Fibroblast of the aortic adventitia (primary cell): ENCODE measurements around the gene PLXNB2. TPM values are rescaled to one million over a fixed set of nuclear protein-coding genes. Genes with fewer than 3 reads are reported as not detected.
A peak's percentile ranks its signal among the peaks of the same experiment; 100 is the strongest.

ENCODE experiments used
- DNase-seq: peaks from one replicate; pipeline ENCODE4 v3.0.0-alpha.2; 2010; ENCODE audit warnings: low read depth
- H3K4me3 ChIP-seq: 2 replicates; pipeline ENCODE4 v1.5.1; 2011; ENCODE audit warnings: low read depth, mild to moderate bottlenecking, control low read depth, low read length, moderate library complexity
- CTCF ChIP-seq: IDR thresholded peaks from 2 replicates; pipeline ENCODE4 v1.5.1; 2011; ENCODE audit warnings: mild to moderate bottlenecking, low read length, control low read depth, inconsistent platforms; ENCODE audit not compliant: insufficient read depth
- total RNA-seq: library from RNA; depleted of rRNA; stranded (reverse); fragments of >200 nt; gene quantifications from 2 replicates; pipeline ENCODE4 v1.2.3, GENCODE V29; 2012; ENCODE audit warnings: low replicate concordance

PLXNB2 gene
- total RNA-seq, 1 donor, result 130 TPM

GRCh38 chr22:50255099-50255498 is 52.3 kb downstream of the PLXNB2 start:
- DNase-seq, result no peak
- no peak overlapping the region for H3K4me3 ChIP-seq
- no peak for TF ChIP-seq CTCF

GRCh38 chr22:50253941-50254340 is 53.5 kb downstream of the PLXNB2 start:
- TF ChIP-seq CTCF, result no peak
- H3K4me3 ChIP-seq, result no peak overlapping the region
- DNase-seq, result no peak

GRCh38 chr22:50253046-50253915 is 54.2 kb downstream of the PLXNB2 start:
- DNase-seq, result no peak
- no peak overlapping the region for H3K4me3 ChIP-seq

GRCh38 chr22:50252082-50253045 is 55.1 kb downstream of the PLXNB2 start:
- H3K4me3 ChIP-seq, result no peak overlapping the region
- TF ChIP-seq CTCF, result peak; percentile 71
- peak; percentile 65 for DNase-seq

More at GRCh38 chr22:50253046-50253915, 54.2 kb downstream of the PLXNB2 start:
- TF ChIP-seq CTCF, result no peak

GRCh38 chr22:50251477-50252081 is 55.9 kb downstream of the PLXNB2 start:
- TF ChIP-seq CTCF, result peak; percentile 3
- no peak for DNase-seq
- peak overlapping the region; percentile 37 for H3K4me3 ChIP-seq

GRCh38 chr22:50250555-50251476 is 56.6 kb downstream of the PLXNB2 start, which contains the start of gene HDAC10:
TSS of gene HDAC10 (minus strand) at chr22:50251265. CDS start at chr22:50251032, 233 bp downstream.
- TF ChIP-seq CTCF, result no peak
- DNase-seq, result peak; percentile 64

More at GRCh38 chr22:50250555-50251476, 56.6 kb downstream of the PLXNB2 start, which contains the start of gene HDAC10:
- H3K4me3 ChIP-seq, result peak within 1 kb of the TSS; percentile 84
